GM19324 (cell line): Measurements from ENCODE around the gene CYP2U1.
A peak's percentile ranks its signal among the peaks of the same experiment; 100 is the strongest.
"Not testable (repeated sequence)": the region's sequence is repeated elsewhere in the genome, so short reads cannot be mapped to it uniquely, and the experiment has no call there.

Experiments used
- ATAC-seq: cut with Tn5 transposase; IDR thresholded peaks from one replicate; pipeline ENCODE4 v1.9.1; 2021; ENCODE audit warnings: mild to moderate bottlenecking, moderate library complexity; ENCODE audit not compliant: unreplicated experiment, low FRiP score

CYP2U1 gene

DNA sequence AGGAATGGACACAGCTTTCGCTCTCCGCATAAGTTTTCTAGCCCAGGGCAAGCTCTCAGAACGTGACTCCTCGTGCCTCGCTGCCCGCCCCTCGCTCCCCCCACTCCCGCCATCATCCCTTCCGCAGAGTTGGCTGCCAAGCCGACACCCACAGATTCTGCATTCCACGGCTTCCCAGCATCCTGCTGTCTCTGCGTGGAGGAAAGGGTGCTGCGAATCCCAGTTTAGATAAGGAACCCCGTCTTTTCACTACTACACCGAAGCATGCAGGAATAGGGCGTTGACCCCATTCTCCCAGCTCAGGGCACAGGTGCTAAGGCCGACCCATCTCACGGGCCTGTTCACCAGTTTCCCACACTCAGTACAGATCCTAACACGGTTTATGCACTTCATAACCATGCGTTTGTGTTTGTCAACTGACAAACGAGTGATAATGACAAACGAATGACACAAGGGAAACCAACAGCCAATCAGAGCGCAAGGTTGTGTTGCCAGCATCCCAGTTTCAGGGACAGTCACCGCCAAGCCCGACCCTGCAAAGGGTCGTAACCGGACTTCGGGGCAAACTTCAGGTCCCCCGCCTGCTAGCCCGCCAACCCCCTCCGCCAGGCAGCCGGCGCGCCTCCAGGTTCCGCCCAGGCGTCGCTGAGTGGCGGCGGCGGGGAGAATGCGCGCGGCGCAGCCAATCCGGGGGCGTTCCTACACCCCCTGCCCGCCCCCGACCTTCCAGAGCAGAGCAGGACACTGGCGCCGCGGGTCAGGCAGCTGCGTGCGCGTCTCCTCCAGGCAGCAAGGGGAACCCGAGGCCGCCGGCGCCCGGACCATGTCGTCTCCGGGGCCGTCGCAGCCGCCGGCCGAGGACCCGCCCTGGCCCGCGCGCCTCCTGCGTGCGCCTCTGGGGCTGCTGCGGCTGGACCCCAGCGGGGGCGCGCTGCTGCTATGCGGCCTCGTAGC is at the start of gene CYP2U1:
Gene CYP2U1, plus strand, starts transcription at position 729 of the 954 bp plus-strand sequence. Its CDS starts 95 bp downstream, at position 824.
- ATAC-seq: peak; percentile 98

DNA sequence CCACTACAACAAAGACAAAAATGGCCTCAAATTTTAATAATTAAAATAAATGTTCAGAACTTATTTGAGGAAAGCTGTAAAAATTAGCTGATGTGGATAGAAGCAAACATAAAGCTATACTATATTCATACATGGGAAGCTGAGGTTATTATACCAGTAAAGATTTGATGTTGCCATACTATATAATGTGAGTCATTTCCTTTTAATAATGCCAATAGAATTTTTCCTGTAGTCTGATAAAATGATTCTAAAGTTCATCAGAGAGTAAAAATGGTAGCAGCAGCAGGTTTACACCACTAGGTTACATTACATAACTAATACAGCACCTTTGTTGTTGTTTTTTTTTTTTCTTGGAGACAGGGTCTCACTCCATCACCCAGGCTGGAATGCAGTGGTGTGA is 45.5 kb upstream of the CYP2U1 start:
- no peak for ATAC-seq

DNA sequence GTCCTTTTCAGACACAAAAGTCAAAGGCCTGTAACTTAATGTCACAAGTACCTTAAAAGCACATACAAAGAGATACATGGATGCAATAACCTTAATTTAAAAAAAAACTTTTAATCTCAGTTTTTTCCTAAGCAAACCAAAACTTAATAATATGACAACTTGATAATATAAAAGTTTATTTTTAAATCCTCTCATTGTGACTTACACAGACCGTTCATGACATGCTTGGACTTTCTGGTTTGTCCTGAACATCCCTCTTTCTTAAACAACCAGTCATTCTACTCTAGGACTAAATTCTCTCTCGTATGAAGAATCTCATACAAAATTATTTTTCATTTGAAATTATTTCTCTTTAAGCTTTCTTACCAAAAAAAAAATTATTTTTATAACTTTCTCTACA is 43.1 kb upstream of the CYP2U1 start:
- ATAC-seq: no peak

DNA sequence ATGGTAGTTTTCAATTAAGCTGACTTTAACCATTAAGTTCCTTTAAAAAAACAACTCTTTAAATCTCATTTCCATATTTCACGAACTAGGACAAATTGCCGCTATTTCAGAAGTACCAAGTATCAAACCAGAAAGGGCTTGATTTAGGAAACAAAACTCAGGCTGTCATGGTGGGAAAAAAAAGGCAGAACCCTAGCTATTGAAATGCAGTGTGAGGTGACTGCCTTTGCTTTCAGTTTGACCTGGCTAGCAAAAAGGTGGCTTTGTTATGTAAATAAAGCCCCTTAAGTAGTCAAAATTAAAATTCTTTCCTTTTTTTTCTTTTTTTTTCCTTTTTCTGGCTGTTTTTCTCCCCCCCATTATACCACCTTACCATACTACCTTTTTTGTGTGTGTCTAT is 40.6 kb upstream of the CYP2U1 start:
- no peak for ATAC-seq

DNA sequence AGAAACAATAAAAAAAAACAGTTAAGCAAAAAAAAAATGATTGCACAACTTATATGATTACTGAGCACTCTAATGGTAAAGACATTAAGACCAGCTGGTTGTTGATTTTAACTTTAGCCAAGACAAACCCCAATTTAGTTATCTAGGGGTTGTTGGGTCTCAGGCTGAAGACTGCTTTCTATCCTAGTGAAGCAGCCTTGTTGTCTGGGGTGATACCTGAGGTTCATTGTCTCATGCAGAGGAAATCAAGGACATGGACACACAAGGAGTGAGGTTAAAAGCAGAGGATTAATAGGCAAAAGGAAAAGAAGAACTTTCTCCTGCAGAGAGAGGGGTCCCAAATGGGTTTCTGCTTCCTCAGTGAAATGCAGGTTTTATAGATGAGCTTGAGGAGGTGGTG is 40.0 kb upstream of the CYP2U1 start:
- no peak for ATAC-seq

DNA sequence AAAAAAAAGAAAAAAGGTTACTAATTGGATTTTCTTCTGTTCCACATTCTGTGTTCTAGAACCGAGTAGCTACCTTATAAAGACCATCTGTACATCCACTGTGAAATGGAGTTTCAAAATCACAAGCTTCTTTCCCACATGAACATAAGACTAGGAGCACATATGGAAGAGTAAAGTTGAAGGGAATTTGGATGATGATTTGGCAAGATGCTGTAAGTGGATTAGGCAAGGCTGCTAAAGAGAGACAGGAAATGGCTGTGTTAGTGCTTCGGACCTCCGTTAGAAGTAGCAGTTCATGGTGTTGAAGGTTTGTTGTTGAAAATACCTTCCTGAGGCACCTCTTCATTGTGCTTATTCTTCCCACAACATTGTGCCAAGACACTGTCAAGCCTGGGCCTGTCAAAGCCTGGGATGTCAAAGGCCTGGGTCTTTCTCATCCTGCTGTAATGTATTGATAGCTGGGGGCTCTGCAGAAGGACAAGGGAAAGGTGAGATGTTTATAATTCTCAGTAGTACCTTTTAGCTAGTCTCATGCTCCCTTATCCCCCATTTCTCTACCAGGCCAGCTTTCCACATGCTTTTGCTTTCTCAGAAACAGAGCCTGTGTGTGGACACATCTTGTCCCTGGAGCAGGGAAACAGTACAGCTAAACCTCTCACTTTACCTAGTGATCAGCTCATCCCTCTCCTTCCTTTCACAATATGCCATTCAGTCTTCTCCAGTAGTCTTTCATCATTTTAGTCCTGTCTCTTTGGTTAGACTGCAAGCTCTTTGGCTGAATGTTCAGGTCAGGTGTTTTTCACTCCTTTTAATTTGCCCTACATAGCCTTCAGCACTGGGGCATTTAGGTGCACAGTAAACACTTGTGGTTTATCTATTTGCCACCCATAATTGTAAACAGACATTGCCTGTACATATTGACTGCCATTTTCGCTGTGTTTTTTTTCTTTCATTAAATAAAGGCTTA is 37.9 kb upstream of the CYP2U1 start:
- no peak for ATAC-seq

DNA sequence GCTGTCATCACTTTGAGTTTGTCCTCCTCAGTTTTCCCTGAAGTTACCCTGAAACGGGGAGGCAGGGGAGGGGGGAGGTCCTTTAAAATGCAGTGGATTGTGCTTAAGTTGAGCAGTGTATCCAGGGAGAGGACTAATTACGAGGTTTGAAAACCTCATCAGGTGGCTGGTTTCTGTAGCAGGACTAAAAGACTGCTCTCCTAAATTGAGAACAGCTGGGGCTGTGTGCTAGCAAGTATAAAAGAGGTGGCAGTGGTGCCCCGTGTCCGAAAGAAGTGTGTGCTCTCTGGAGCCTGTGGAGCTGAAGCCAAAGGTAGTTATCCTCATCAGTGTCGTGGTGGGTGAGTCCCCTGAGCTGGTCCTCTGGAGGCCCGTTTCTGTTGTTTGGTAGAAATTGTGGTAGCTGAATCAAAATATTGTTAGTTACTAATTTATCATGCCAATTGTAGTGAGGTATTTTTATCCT is 37.2 kb upstream of the CYP2U1 start:
- ATAC-seq: no peak

DNA sequence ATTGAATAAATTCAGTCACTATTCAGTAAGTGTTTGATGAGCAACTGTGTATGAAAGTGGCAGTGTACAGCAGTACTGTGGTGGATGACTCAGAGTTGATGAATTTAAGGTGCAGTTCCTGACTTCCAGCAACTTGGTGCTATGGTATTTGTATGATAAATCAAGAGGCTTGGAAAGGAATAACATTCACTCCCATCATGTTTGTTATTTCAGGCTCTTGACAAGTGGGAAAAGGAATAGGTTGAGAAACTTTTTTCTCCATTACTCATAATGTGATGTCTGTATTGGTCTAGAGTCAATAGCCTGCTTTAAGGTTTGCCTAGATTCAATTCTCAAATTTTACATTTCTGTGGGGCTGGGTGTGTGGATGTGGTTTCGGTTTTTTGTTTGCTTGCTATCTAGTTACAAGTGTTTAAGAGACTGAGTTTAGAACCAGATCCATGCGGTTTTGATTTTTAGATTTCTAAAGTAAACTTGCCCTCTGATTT is 35.1 kb upstream of the CYP2U1 start:
- ATAC-seq: peak; percentile 47

DNA sequence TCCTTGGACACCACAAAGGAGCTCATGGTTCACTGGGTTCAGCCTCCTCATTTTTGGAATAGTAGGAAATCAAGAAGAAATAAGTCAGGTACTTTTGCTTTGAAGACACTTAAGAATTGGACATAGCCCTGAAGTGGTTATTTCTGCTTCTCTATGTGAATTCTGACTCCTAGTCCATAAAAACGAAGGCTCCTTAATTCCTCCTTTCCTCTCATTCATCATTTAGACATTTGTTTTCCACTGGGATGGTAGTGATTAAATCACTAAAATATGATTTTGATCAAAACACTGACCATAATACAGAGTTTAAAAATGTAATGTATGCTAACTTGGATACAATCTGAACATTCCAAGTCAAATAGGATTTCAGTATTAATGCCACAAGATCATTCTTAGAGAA is 34.7 kb upstream of the CYP2U1 start:
- ATAC-seq: no peak

DNA sequence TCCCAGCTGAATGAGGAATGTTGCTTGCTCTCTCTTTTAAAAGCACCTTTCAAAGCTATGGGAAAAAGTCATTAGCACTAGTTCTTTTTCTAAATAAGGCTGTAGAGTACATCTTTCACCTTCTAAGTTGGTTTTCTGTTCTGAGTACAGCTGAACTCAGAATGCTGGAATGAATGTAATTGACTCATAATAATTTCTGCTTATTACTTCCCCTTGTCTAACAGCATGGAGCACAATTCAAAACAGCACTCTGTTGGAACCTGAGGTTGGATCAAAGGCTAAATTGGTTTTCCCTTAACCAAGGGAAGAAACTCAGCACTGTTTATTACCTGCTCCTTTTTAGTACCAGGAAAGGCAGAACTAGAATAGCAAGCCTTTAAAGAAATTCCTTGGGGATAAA is 33.5 kb upstream of the CYP2U1 start:
- no peak for ATAC-seq

DNA sequence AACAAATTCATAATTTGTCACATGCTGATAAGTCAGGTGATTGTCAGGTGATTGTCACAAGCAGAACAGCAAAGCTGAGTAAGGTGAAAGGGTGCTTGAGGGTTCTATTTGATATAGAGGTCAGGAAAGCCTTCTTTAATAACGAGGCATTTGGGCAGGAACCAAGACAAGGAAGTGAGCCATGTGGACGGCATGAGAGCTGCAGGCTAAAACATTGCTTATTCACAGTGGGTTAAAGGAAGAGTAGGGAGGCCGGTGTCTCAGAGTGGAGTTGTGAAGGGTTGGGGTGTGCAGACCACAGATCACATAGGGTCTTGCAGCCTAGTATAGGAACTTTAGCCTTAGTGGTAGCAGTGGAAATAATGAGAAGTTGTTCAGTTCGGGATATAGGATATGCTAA is 31.3 kb upstream of the CYP2U1 start:
- ATAC-seq: no peak

DNA sequence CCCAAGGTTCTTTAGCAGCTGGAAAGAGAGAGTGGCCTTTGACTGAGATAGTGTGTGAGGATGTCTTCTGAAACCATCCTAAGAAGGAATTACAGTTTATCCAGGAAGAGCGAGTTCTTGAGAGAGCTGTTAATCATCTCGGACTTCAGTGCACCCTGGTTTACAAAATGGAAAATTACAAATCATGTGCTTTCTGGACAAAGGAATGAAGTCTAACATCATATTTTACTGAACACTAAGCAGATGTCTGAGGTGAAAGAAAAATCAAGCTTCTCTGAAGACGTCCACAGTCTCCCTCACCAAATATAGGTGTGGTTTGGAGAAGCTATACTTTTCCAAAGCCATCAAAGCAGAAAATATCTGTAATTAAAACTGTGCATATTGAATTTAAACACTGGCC is 30.8 kb upstream of the CYP2U1 start:
- no peak for ATAC-seq

DNA sequence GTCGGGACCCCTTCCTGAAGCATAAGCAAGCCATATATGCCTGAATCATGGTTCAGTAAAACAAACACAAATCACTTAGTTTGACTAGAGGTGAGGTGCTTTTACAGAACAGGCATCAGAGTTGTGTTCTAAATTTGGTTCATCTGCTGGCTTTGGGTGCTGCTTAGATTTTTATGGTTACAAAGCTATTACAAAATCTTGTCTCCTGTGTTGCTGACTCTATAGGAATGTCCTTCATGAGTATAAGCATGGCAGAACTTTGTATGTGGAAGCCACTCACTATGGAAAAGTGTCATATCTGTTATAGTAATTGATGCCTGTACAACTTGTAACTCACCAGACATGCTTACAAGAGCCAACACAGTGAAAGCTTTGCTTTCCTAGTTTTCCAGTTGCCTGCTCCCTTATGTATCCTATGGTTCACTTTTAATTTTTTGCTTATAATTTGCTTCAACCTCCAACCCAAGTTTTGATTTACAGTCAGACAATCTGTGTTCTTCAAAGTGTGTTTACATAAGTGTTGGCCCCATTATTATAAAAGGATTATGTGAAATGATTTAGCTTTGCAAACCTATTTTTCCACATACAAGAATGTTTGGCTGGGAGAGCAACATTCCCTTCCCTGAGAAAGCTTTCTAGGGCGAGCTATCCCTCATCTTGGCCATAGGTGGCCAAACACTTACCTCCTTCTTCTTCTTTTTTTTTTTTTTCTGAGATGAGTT is 30.0 kb upstream of the CYP2U1 start:
- ATAC-seq: no peak

DNA sequence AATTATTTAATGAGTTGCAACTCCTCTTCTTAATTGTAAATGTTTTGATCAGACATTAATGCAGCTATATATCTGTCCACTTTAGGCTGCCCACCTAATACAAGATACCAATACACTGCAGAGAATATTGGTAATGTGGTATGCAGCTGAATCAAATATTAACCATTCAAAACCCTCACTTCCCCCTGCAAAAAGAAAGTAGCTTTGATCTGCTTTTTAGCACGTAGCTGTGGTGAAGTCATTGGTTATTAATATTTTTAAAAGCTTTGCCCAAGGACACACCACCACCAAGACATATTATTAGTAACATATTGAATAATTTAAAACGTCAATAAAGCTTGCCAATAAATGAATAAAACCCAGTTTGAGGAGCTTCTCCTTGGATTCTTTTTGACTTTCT is 28.6 kb upstream of the CYP2U1 start:
- ATAC-seq: peak; percentile 67

DNA sequence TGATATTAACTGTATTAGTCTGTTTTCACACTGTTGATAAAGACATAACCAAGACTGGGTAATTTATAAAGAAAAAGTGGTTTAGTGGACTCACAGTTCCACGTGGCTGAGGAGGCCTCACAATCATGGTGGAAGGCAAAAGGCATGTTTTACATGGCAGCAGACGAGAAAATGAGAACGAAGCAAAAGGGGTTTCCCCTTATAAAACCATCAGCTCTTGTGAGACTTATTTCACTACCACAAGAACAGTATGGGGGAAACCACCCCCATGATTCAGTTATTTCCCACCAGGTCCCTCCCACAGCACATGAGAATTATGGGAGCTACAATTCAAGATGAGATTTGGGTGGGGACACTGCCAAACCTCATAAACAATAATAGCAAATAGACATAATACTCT is 26.3 kb upstream of the CYP2U1 start:
- not testable (repeated sequence) for ATAC-seq

DNA sequence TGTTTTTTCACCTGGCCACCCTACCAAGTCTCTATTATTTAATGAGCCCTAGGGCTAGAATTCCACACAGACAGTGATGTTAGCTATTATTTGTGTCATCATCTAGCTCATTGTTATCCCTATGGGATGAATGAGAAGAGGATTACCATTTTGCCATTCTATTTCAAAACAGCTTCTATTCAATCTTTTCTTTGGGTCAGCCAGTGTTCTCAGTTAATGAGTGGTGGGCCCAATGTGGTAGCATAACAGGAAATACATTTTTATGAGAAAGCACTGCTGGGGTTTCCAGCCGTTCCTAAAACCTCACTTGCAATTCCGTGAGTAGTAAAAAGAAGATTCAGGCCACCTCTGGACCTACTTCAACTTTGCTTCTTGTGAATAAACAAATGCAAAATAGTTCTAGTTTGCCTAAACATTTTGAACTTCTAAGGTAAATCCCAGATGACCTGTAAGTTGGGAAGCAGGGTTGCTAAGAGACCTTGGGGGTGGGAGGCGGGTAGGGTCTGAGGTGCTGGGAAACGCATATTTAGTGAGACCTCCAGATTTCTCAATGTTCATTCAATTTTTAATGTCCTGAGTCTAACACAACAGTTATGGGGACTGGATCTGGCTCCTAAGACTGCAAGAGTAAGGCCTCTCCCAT is 24.8 kb upstream of the CYP2U1 start:
- no peak for ATAC-seq

DNA sequence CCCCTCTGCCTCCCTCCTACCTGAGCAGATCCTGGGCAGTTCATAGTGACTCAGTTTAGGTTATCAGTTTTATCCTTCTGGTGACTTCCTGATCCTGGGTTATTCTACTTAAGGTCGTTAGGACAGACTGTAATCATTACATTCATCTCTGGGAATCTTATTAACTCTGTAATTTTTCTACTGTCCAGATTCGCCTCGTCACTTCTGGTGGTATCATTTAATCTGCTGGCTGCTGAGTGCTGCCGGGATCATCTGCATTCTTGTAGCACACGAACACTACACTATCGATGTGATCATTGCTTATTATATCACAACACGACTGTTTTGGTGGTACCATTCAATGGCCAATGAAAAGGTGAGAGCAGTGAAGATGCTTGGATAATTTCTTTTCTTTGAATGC is 23.0 kb upstream of the CYP2U1 start:
- ATAC-seq: no peak

DNA sequence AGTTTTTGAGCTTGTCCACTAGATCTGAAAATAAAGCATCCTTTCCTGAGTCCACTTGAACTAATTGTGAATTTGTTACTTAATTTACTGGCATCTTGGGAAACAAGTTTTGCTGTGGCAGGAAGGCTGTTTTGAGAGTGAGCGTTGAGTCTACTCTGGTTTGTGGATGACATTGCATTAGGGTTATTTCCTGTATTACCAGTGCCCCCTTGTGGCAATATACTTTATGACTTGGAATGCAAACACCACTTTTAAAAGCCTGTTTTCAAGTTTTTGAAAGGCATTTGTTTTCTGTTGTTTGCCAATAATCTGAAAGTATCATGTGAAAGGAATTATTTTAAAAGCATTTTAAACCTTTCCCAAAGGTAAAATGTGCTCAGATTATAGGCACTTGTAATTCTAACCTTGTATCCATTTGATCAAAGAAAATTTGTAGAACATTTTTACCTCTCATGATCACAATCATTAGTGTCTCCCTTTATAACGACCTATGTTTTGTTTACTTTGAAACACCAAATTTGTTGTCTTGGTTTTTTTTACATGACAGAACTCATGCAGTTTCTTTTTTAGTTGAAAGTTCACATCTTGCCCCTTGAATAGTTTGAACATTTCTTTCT is 18.0 kb upstream of the CYP2U1 start:
- ATAC-seq: peak; percentile 79

DNA sequence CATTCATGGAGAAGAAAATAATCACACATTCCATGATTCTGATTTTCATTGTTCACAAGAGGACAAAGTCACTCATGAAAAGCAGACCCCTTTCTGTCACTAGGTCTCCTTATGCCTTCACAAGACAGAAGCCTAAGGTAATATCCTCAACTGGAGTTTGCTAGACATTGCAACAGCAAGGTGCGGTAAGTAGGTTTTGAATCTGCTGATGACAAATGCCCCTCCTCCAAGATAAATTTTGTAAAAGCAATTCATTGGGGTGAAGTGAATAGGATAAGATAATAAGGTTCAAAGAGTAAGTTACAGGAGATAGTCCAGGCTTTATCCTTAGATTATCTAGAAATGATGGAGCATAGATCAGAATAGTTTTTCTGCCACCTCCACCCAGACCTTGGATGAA is 16.1 kb upstream of the CYP2U1 start:
- no peak for ATAC-seq
